Measurements from ENCODE around the gene FLRT1. TPM values are rescaled to one million over a fixed set of nuclear protein-coding genes. Genes with fewer than 3 reads are reported as not detected.

FLRT1 gene
- total and polyA plus RNA-seq, 2 donors (not counting 1 experiment from before 2014, with no cell fraction given) = 0.02 to 0.17 TPM

DNA sequence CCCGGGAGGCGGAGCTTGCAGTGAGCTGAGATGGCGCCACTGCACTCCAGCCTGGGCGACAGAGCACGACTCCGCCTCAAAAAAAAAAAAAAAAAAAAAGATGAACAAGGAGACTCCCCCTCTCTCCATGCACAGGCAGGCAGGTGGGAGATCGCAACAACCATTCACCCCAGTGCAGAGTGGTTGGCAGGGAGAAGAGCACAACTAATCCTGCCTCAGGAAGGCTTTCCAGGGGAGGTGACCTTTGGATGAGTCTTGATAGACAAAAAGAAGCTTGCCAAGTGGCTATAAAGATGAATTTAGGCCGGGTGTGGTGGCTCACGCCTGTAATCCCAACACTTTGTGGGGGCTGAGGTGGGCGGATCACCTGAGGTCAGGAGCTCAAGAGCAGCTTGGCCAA is 30.0 kb downstream of the FLRT1 start:
- Histone ChIP-seq H2AFZ (ENCODE audit: low read length) (no peak overlapping the region), H3K4me1 (ENCODE audit: control insufficient read depth, extremely low read depth, insufficient read depth, low read length) (no peaks in the 10 kb centered on the region), H3K4me3 (replicated peaks in 1 of 4; ENCODE audit: control extremely low read depth in 1 of 4, insufficient read depth in 1 of 4, low read depth in 3 of 4, low read length in 4 of 4) (no peak overlapping the region), H3K27me3 (ENCODE audit: control insufficient read depth, insufficient read depth, low read length) (peaks cover 5% of the 10 kb centered on the region), H4K20me1 (ENCODE audit: control insufficient read depth, extremely low read depth, insufficient read depth, low read length) (no peaks in the 10 kb centered on the region), H3K9me3 (ENCODE audit: control insufficient read depth, insufficient read depth, low read depth, low read length) (no peaks in the 10 kb centered on the region), H3K4me2 (ENCODE audit: extremely low read depth, insufficient read depth, low read length) (no peak overlapping the region), H3K79me2 (ENCODE audit: control insufficient read depth, insufficient read depth, low read length) (no peaks in the 10 kb centered on the region), H3K36me3 (ENCODE audit: control insufficient read depth, insufficient read depth, low read length) (no peaks in the 10 kb centered on the region), H3K9ac (ENCODE audit: insufficient read depth, low read length) (no peak overlapping the region), H3K27ac (ENCODE audit: insufficient read depth, low read length) (no peak overlapping the region)
- TF ChIP-seq, protein P1, sequence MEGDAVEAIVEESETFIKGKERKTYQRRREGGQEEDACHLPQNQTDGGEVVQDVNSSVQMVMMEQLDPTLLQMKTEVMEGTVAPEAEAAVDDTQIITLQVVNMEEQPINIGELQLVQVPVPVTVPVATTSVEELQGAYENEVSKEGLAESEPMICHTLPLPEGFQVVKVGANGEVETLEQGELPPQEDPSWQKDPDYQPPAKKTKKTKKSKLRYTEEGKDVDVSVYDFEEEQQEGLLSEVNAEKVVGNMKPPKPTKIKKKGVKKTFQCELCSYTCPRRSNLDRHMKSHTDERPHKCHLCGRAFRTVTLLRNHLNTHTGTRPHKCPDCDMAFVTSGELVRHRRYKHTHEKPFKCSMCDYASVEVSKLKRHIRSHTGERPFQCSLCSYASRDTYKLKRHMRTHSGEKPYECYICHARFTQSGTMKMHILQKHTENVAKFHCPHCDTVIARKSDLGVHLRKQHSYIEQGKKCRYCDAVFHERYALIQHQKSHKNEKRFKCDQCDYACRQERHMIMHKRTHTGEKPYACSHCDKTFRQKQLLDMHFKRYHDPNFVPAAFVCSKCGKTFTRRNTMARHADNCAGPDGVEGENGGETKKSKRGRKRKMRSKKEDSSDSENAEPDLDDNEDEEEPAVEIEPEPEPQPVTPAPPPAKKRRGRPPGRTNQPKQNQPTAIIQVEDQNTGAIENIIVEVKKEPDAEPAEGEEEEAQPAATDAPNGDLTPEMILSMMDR (conservative IDR thresholded peaks at IDR 0.05 in 1 of 2, IDR thresholded peaks at IDR 0.05 in 1 of 2; ENCODE audit: low read depth in 1 of 2, low read length in 2 of 2) = no peak
- no peak for TF ChIP-seq EZH2 (IDR thresholded peaks at IDR 0.05; ENCODE audit: low read length, missing control alignments)
- no peak for DNase-seq (ENCODE audit: low read depth in 2 of 2)

DNA sequence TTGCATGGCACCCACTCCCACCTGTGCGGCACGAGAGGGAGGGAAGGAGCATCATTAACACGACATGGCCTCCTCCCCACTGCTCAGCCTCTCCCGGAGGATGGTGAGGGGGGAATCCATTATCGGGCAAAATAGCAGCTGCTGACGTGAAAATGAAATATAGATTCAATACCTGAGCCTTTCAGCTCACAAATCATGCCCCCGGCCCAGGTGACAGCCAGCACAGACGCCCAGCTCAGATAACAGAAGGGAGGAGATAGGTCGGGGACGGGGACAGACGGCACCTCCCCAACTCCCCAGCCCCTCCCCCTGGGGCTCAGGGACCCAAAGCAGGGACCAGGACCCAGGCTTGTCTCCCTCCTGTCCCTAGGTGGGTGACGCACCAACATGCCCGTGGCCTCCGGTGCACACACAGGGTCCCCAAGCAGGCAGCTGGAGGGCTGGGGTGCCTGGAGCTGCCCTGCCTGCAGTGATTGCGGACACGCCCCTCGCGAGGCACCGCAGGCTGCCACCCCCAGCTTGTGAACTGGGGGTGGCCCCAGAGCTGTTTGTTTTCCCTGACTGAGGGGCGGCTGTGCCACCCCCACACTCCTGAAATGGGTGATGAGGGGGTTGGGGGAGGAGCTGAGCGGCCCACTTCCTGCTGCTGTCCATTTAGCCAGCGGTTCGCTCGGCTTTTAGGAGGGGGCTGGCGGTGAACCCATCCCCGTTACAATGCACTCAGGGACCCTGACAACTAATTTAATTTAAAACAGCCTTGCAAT is 31.7 kb downstream of the FLRT1 start:
- no peak for DNase-seq (ENCODE audit: low read depth in 2 of 2)
- Histone ChIP-seq H3K36me3 (ENCODE audit: control insufficient read depth, insufficient read depth, low read length) (no peaks in the 10 kb centered on the region), H3K4me2 (ENCODE audit: extremely low read depth, insufficient read depth, low read length) (no peak overlapping the region), H3K27me3 (ENCODE audit: control insufficient read depth, insufficient read depth, low read length) (no peaks in the 10 kb centered on the region), H2AFZ (ENCODE audit: low read length) (no peak overlapping the region), H4K20me1 (ENCODE audit: control insufficient read depth, extremely low read depth, insufficient read depth, low read length) (no peaks in the 10 kb centered on the region), H3K4me3 (replicated peaks in 1 of 4; ENCODE audit: control extremely low read depth in 1 of 4, insufficient read depth in 1 of 4, low read depth in 3 of 4, low read length in 4 of 4) (no peak overlapping the region), H3K4me1 (ENCODE audit: control insufficient read depth, extremely low read depth, insufficient read depth, low read length) (no peaks in the 10 kb centered on the region), H3K79me2 (ENCODE audit: control insufficient read depth, insufficient read depth, low read length) (no peaks in the 10 kb centered on the region), H3K9me3 (ENCODE audit: control insufficient read depth, insufficient read depth, low read depth, low read length) (no peaks in the 10 kb centered on the region), H3K9ac (ENCODE audit: insufficient read depth, low read length) (no peak overlapping the region), H3K27ac (ENCODE audit: insufficient read depth, low read length) (no peak overlapping the region)
- TF ChIP-seq, protein P1 (conservative IDR thresholded peaks at IDR 0.05 in 1 of 2, IDR thresholded peaks at IDR 0.05 in 1 of 2; ENCODE audit: low read depth in 1 of 2, low read length in 2 of 2) = no peak
- TF ChIP-seq EZH2 (IDR thresholded peaks at IDR 0.05; ENCODE audit: low read length, missing control alignments) = no peak

DNA sequence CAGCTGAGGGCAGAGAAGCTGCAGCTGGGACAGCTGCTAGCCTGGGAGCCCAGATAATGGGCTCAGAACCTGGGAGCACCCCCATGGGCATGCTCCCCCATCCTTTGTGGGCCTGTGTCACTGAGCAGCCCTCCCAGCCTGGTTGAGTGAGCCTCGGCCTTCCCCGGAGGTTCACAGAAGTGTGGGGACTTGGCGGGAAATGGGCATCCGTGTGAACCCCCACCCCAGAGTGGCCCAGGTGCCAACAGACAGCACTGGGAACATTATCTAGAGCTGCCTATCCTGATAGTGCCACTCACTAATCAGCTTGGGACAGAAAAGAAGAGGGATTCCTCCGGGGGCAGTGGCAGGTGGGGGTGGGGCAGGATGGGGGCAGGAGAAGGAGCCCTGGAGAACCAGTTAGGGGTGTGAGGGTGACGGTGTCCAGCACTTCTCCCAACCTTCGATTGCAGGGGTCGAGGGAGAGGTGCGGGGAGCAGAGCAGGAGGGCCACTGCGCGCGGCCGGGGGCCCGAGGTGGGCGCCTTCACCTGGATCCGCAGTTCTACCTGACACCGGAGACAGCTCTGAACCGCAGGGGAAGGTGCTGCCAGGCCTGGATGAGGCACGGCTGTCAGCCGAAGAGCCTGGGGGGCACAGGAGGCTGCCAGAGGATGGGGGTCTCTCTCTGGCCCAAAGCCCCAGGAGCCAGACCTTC is 33.1 kb downstream of the FLRT1 start:
- Histone ChIP-seq H3K4me2 (ENCODE audit: extremely low read depth, insufficient read depth, low read length) (no peak overlapping the region), H3K4me3 (replicated peaks in 1 of 4; ENCODE audit: control extremely low read depth in 1 of 4, insufficient read depth in 1 of 4, low read depth in 3 of 4, low read length in 4 of 4) (no peak overlapping the region), H4K20me1 (ENCODE audit: control insufficient read depth, extremely low read depth, insufficient read depth, low read length) (no peaks in the 10 kb centered on the region), H3K27ac (ENCODE audit: insufficient read depth, low read length) (no peak overlapping the region), H3K9ac (ENCODE audit: insufficient read depth, low read length) (no peak overlapping the region), H3K79me2 (ENCODE audit: control insufficient read depth, insufficient read depth, low read length) (no peaks in the 10 kb centered on the region), H3K36me3 (ENCODE audit: control insufficient read depth, insufficient read depth, low read length) (no peaks in the 10 kb centered on the region), H2AFZ (ENCODE audit: low read length) (no peak overlapping the region), H3K4me1 (ENCODE audit: control insufficient read depth, extremely low read depth, insufficient read depth, low read length) (no peaks in the 10 kb centered on the region), H3K9me3 (ENCODE audit: control insufficient read depth, insufficient read depth, low read depth, low read length) (no peaks in the 10 kb centered on the region), H3K27me3 (ENCODE audit: control insufficient read depth, insufficient read depth, low read length) (no peaks in the 10 kb centered on the region)
- TF ChIP-seq EZH2 (IDR thresholded peaks at IDR 0.05; ENCODE audit: low read length, missing control alignments) = no peak
- TF ChIP-seq, protein P1 (conservative IDR thresholded peaks at IDR 0.05 in 1 of 2, IDR thresholded peaks at IDR 0.05 in 1 of 2; ENCODE audit: low read depth in 1 of 2, low read length in 2 of 2) = no peak
- DNase-seq (ENCODE audit: low read depth in 2 of 2) = no peak

Data from fibroblast of lung (primary cell).